C4-2B (cell line): ENCODE measurements around the gene LTF.
"Not testable (repeated sequence)": the region's sequence is repeated elsewhere in the genome, so short reads cannot be mapped to it uniquely, and the experiment has no call there.

Experiments
- H3K27ac ChIP-seq: fragments of 450-650 bp; 2 replicates; pipeline ENCODE4 v1.5.1; 2017
- ZFX ChIP-seq: fragments of 450-650 bp; IDR thresholded peaks from 2 replicates; pipeline ENCODE4 v1.6.1; 2017
- TF ChIP-seq, protein P1 (sequence below): fragments of 450-650 bp; conservative IDR thresholded peaks from 2 replicates; pipeline ENCODE4 v1.5.1; 2017; ENCODE audit warnings: mild to moderate bottlenecking

LTF gene

DNA sequence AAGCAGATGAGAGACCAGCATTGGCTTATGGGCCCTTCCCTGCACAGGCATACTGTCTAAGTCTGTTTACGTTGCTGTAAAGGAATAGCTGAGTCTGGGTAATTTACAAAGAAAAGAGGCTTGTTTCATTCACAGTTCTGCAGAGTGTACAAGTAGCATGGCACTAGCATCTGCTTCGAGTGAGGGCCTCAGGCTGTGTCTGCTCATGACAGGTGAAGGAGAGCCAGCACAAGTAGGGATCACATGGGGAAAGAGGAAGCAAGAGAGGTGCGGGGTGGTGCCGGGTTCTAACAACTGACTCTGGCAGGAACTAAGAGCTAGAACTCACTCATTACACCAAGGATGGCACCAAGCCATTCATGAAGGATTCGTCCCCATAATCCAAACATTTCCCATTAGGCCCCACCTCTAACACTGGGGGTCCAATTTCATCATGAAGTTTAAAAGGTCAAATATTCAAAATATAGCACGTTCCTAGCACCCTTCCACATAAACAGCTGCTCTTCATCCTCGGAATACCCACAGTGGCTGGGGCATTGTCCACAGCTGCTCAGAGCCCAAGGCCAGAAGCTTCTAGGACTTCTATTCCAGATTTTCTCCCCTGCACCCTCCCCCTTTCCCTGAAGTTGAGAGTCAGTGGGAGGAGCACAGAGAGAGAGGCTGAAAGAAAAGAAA lies 38.6 kb upstream of the LTF start:
- H3K27ac ChIP-seq, result no peak overlapping the region
- TF ChIP-seq, protein P1, sequence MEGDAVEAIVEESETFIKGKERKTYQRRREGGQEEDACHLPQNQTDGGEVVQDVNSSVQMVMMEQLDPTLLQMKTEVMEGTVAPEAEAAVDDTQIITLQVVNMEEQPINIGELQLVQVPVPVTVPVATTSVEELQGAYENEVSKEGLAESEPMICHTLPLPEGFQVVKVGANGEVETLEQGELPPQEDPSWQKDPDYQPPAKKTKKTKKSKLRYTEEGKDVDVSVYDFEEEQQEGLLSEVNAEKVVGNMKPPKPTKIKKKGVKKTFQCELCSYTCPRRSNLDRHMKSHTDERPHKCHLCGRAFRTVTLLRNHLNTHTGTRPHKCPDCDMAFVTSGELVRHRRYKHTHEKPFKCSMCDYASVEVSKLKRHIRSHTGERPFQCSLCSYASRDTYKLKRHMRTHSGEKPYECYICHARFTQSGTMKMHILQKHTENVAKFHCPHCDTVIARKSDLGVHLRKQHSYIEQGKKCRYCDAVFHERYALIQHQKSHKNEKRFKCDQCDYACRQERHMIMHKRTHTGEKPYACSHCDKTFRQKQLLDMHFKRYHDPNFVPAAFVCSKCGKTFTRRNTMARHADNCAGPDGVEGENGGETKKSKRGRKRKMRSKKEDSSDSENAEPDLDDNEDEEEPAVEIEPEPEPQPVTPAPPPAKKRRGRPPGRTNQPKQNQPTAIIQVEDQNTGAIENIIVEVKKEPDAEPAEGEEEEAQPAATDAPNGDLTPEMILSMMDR, result no peak

DNA sequence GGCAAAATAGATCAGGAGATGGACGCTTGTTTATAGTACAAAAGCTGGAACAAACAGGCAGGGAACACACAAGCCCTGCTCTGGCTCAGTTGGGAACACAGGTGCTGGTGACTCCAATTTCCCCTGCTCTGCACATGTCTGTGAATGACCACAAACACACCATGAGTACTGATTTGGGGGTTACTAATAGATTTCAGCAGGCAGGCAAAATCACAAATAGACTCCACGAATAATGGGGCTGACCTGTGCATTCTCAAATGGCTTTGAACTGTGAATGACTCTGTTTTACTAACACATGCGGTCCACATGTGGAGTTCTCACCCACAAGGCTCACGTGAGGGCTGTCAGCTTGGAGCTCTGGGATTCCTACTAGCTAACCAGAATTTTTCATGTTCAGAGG lies 37.0 kb upstream of the LTF start:
- H3K27ac ChIP-seq, result no peak overlapping the region
- TF ChIP-seq ZFX, result no peak
- TF ChIP-seq, protein P1, result no peak

DNA sequence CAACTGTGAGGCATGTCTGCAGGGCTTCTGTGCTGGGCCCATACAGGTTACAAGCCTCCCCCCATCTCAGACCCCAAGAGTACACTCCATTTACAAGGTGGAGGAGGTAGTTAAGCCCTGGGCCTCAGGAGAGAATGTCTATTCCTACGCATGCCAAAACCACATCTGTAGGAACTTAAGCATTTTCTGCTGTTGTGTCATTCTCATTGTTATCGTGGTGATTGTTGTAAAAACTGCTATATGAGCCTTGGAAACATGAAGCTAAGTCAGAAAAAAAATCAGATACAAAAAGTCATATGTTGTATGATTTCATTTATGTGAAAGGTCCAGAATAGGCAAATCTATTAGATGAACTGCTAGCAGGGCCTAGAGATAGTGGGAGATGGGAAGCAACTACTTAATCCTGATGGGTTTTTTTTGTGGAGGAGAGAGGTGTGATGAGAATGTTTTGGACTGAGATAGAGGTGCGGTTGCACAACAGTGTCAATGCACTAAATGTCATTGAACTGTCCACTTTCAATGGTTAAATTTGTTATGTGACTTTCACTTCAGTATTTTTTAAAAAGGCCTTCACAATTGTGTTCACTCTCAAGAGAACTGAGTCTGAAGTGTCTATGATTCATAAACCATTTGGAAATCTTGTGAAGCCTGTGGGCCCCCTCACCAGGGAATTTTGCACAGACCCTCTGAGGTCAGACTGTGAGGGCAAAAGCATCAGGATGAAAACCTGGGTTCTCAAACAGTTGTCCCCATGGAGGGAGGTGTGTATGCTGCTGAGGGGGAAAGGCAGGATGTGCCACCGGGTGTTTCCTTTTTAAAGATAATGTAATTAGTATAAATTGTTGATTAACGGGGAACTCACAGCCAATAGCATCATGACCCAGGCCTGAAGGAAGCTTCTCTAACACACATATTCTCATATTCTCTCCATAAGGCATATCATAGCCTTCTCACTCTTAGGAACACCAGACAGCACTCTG lies 36.2 kb upstream of the LTF start:
- no peak for TF ChIP-seq ZFX
- no peak overlapping the region for H3K27ac ChIP-seq

DNA sequence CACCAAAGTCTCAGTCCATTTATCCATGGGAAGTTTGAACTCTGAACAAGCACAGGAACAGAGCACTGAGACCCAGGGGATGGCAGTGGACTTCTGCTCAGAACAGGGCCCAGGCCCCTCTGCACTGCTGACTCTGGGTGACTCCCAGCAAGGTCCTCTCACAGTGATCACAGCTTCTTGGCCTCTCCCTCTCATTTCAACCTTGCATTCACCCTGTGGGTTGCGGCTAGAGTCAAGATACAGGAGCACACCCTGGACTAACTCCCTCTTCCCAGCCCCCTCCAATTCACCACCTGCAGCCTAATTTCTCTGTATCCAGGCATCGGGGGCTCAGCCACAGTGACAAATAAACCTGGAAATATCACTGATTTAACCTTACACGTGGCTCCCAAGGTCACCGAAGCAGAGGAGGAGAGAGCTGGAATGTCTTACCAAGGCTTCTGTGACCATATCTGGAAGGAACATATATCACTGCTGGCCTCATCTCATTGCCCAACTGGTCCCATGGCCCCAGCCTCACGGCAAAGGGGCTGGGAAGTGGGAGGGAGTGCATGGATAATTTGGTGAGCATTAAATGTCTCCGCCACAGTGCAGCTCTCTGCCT lies 34.3 kb upstream of the LTF start:
- no peak overlapping the region for H3K27ac ChIP-seq
- TF ChIP-seq ZFX, result no peak

DNA sequence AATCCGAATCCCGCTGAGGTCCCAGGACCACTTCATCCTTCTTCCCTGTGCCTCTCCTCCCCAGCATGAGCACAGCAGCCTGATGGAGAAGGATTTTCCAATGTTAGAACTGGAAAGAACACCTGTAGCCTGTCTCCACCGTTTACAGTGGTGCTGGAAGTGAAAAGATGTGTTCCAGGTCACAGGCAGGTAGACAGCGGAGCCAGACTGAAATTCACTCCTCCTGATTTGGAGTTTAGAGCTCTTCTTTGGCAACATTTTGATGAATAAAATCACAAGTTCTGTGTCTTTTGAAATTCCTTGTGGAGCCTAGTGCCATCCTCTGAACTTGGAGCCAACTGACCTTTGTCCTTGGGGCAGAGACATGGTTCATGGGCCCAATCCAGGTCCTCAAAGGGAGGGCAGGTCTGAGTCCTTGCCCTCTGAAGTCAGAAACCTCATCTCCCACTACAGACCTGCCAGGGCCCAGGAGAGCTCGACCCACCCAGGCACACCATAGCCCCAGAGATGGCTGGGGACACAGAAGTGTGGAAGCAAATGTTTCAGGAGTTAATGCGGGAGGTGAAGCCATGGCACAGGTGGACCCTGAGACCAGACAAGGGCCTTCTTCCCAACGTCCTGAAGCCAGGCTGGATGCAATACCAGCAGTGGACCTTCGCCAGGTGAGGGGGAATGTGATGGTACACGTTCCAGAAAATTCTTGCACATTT lies 33.0 kb upstream of the LTF start, which contains the start of gene RTP3:
TSS of gene RTP3 (plus strand) at position 421 of the 710 bp plus-strand sequence. CDS start at position 508, 87 bp downstream.
- TF ChIP-seq, protein P1, result no peak
- TF ChIP-seq ZFX, result no peak
- H3K27ac ChIP-seq, result no peak within 1 kb of the TSS

DNA sequence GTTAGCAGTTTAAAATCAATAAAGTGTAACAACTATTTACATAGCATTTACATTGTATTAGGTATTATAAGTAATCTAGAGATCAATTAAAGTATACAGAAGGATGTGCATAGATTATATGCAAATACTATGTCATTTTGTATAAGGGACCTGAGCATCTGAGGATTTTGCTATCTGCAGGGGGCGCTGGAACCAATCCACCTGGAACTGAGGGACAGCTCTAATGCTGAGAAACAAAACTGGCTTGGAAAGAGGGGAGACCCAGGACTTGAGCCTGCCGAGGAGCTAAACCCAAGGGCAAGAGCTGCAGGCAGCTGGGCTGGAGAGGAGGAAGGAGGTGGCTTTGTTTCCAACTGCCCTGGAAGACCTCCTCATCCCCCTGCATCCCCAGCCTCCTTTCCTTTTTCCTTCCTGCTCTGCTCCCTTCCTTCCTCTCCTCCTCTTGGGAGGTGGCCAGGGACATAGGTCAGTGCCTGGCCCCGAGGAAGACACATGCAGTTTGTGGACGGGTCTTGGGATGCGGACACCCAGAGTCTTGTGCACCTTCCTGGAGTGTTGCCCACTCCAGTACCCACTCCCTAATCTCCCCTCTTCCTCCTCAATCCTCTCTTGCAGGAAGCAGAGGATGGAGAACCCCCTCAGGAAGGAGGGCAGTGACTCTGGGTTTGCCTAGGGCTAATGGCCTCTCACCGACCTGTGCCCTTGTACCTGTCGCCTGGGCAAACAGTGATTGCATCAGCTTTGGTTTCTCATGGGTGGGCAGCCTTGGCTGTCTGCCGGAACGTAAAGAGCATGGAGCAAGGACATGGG lies 32.2 kb upstream of the LTF start:
- H3K27ac ChIP-seq, result no peak overlapping the region
- TF ChIP-seq, protein P1, result peak; percentile 20
- no peak for TF ChIP-seq ZFX

DNA sequence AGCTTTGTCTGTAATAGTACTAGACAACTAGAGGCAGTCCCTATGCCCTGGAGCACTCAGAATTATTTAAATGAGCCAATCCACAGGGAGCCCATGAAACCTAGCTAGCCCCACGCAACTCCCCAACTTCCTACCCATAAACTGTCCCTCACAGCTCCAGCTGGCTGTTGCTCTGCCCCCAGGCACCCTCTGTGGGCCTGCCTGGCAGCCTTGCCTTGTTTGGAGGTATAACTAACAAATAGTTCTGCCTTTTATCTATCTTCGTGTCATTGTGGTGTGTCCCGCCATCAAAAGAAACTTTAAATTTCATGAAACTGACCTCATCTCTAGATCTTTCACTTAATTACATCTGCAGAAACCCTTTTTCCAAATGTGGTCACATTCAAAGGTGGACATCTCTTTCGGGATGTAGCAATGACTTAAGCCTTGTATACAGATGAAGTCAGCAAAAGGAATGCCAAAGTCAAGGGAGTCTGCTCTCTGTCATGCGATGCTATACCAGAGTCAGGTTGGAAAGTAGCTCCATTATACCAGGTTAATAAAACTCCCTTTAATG lies 31.3 kb upstream of the LTF start:
- H3K27ac ChIP-seq, result no peak overlapping the region
- TF ChIP-seq, protein P1, result no peak
- TF ChIP-seq ZFX, result no peak

DNA sequence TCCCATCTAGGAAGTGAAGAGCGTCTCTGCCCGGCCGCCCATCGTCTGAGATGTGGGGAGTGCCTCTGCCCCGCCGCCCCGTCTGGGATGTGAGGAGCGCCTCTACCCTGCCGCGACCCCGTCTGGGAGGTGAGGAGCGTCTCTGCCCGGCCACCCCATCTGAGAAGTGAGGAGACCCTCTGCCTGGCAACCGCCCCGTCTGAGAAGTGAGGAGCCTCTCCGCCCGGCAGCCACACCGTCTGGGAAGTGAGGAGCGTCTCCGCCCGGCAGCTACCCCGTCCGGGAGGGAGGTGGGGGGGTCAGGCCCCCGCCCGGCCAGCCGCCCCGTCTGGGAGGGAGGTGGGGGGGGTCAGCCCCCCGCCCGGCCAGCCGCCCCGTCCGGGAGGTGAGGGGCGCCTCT lies 29.8 kb upstream of the LTF start:
- not testable (repeated sequence) for H3K27ac ChIP-seq
